GM12892 (cell line): ENCODE results near the gene PRDM16.

Experiments
- DNase-seq: peaks from one replicate; pipeline ENCODE4 v3.0.0; 2011; ENCODE audit not compliant: insufficient read length
- FAIRE-seq: peaks from 2 replicates; lab custom pipeline; 2011; peaks lifted over from hg19 to GRCh38; lab: Jason Lieb, UNC
- POLR2A ChIP-seq: IDR thresholded peaks from 2 replicates; pipeline ENCODE4 v1.6.1; 2011; ENCODE audit warnings: low read depth, low read length, control low read depth
- POLR2AphosphoS5 ChIP-seq: IDR thresholded peaks from 2 replicates; pipeline ENCODE4 v1.6.1; 2011; ENCODE audit warnings: low read depth, low read length, control low read depth
- TAF1 ChIP-seq: IDR thresholded peaks from 2 replicates; pipeline ENCODE4 v1.6.1; 2011; ENCODE audit warnings: low read depth, mild to moderate bottlenecking, control low read depth, low read length, borderline replicate concordance

The PRDM16 gene

GRCh38 chr1:3439346-3440299 lies 370.6 kb downstream of the PRDM16 start:
- FAIRE-seq (no peak), DNase-seq (no peak)
- no peak for TF ChIP-seq TAF1
- no peak for TF ChIP-seq POLR2A
- no peak for TF ChIP-seq POLR2AphosphoS5

DNA sequence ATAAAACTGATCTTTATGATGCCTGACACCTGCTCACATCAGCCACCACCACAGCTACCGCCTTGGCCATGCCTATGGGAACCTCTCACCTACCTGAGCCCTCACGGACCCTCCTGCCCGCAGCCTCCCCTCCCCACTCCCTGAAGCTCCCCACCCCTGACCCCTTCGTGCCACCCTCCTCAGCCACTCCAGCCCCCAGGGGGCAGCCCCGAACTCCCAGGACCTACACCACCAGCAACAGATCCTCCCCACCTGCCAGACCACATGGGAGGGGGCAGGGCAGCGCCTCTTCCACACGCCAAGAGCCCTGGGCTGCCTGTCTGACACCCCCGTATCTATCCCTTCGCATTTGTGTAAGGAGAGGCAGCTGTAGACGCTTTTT lies 371.3 kb downstream of the PRDM16 start:
- FAIRE-seq (no peak), DNase-seq (no peak)
- TF ChIP-seq POLR2AphosphoS5 (no peak), TAF1 (no peak), POLR2A (no peak)

DNA sequence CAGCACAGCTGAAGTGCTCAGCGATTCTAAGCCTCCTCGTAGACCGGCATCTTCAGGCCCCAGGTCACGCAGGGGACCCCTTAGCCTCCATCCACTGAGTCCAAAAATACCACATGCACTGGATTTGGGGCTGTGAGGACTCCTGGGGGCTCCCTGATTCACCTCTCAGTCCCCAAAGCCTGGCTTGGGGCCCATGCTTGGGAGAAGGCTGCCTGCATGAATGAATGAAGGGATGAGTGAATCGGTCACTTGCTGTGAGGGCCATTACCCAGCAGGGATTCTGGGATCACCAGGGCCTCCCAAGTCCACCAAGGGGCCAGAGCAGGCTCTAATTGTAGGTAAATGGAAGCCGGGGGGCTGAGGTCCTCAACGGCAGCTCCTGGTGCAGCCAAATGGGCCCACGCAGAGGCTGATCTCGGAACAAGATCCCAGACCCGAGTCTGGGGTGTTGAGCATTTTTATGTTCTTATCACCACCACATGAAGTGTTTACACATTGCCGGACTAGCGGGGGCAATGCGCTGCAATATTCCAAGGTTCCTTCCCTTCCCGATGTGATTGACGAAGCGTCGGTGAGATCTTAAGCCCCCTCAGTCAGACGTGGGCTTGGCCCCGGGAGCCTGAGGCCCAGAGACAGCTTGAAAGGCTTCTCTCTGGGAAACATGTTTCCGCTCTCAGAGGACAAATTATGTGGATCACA lies 371.9 kb downstream of the PRDM16 start:
- FAIRE-seq, result no peak
- DNase-seq, result no peak
- TF ChIP-seq POLR2A (no peak), POLR2AphosphoS5 (no peak), TAF1 (no peak)

DNA sequence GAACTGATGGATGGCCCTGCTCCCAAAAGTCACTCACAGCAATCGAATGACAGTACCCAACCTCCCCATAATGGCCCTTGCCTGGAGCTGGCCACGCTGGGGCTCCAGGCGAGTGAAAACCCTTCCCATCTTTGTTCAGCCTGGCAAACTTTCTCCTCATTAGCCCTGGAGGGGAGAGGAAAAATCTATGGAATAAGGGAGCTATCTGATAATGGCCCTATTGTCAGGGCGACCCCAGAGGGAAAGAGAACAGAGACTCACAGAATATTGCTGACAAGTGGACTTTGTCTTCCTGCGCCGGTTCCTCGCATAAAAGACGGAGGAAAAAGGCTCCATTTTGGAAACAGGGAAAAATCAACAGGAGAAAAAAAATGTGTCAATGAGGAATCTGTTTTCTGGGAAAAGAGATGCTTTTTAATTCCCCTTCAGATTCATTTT lies 372.4 kb downstream of the PRDM16 start:
- FAIRE-seq, result no peak
- TF ChIP-seq POLR2AphosphoS5, result no peak
- no peak for TF ChIP-seq TAF1
- no peak for TF ChIP-seq POLR2A
- DNase-seq, result no peak

DNA sequence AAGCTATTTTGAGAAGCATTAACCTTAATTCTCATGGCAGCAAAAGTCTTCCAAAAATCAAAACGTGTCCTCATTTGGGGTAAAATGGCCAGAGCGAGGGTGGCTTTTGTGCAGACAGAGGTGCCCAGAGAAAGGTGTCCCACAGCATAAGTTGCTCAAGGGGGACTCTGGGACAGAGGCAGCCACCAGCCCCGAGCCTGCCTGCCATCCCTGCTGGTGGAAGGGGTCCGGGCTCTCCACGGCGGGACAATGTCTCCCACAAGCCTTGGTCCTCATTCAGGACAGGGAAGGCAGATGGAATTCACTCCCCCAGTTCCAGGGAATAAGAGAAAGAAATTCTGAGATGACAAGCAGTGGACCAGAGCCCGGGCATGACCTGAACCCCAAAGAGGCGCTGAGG lies 372.9 kb downstream of the PRDM16 start:
- FAIRE-seq (no peak), DNase-seq (no peak)
- TF ChIP-seq TAF1 (no peak), POLR2AphosphoS5 (no peak), POLR2A (no peak)

DNA sequence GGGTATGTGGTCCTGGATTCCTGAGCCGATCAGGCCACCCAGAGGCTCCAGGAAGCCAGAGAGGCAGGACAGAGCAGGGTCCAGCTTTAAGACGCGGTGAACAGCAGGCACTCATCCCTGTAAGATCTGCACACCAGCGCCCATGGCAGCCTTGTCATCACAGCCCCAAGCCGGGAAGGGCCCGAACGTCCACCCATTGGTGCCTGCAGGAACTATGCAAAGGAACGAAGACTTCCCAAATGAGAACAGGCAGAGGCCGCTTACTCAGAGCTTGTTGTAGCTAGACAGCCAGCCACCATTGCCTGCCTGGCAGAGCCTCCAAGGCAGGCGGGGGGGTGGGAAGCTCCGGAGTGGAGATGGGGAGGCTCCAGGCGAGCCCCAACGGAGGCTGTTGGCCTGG lies 373.3 kb downstream of the PRDM16 start:
- FAIRE-seq (no peak), DNase-seq (no peak)
- TF ChIP-seq TAF1, result no peak
- TF ChIP-seq POLR2A, result no peak
- TF ChIP-seq POLR2AphosphoS5, result no peak

GRCh38 chr1:3442901-3443300 lies 373.9 kb downstream of the PRDM16 start:
- TF ChIP-seq TAF1, result no peak
- DNase-seq, result no peak
- no peak for FAIRE-seq

DNA sequence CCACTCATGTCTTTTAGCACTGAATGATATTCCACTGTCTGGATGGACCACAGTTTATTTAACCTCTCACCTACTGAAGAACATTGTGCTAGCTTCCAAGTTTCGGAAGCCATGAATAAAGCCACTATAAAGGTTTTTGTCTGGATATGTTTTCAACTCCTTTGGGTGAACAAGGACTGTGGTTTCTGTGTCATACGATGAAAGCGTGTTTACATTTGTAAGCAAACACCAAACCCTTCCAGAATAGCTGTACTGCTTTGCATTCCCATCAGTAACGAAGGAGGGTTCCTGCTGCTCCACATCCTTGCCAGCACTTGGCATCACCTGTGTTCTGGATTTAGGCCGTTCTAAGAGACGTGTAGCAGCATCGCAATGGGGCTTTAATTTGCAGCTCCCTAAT lies 374.8 kb downstream of the PRDM16 start:
- no peak for FAIRE-seq
- no peak for DNase-seq
- TF ChIP-seq POLR2AphosphoS5 (no peak), POLR2A (no peak), TAF1 (no peak)

DNA sequence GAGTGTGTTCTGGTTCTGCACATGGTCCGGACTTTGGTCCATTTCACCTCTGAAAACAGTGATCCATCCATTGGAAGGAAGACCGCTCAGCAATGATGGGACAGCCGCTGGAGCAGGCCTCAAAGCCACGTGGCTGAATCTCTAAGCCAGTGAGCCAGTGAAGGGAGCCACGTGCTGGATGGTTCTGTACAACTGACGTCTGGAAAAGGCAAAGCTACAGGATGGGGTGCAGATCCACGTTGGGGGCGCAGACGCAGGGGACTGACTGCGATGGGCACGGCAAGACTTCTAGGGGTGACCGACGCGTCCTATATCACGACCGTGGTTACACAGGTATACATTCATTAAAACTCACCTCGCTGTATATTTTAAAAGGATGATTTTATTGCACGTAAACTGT lies 375.3 kb downstream of the PRDM16 start:
- DNase-seq, result no peak
- FAIRE-seq, result no peak
- no peak for TF ChIP-seq TAF1

DNA sequence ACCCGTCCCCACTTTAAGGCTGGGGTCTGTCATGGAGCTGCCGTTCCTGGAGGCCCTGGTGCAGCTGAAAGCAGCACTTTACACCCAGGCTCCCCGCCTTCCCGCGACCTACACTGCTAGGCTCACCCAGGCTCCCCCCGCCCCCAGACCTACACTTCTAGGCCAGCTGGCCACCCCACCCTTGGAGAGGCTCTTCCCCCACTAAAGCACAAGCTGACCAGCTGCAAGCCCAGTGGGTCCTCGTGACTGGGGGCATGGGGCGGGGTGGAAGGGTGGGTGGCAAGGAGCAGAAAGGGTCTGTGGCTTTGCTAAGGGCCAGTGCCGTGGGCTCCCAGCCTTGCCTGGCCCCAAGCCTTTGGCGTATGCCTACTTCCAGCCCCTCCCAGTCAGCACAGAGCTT lies 375.7 kb downstream of the PRDM16 start:
- no peak for FAIRE-seq
- no peak for TF ChIP-seq TAF1
- no peak for TF ChIP-seq POLR2A
- DNase-seq, result no peak

DNA sequence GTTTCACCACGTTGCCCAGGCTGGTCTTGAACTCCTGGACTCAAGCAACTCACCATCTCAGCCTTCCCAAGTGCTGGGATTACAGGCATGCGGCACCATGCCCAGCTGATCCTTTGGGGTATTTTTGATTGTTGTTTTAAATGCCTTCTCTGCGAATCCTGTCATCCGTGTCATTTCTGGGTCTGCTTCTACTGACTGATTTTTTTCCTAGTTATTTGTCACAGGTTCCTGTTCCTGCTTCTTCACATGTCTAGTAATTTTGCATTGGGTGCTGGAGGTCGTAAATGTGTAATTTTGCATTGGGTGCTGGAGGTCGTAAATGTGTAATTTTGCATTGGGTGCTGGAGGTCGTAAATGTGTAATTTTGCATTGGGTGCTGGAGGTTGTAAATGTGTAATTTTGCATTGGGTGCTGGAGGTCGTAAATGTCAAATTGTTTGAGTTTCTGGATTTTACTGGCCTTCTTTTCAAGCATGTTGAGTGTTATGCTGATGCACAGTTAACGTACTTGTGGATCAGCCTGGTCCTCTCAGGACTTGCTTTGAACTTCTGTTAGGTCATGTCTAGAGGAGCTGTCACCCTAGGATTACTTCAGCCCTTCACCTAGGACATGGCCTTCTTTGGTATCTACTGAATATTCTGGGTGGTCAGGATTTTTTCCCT lies 381.3 kb downstream of the PRDM16 start:
- DNase-seq (no peak), FAIRE-seq (no peak)
- no peak for TF ChIP-seq POLR2A
- TF ChIP-seq POLR2AphosphoS5, result no peak
- TF ChIP-seq TAF1, result no peak
